ENCODE data around the gene CPB2. TPM values are rescaled to one million over a fixed set of nuclear protein-coding genes. Genes with fewer than 3 reads are reported as not detected.

CPB2 gene, protein sequence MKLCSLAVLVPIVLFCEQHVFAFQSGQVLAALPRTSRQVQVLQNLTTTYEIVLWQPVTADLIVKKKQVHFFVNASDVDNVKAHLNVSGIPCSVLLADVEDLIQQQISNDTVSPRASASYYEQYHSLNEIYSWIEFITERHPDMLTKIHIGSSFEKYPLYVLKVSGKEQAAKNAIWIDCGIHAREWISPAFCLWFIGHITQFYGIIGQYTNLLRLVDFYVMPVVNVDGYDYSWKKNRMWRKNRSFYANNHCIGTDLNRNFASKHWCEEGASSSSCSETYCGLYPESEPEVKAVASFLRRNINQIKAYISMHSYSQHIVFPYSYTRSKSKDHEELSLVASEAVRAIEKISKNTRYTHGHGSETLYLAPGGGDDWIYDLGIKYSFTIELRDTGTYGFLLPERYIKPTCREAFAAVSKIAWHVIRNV
- not detected for polyA plus RNA-seq (2013, experiment 1 of 2)
- not detected for polyA plus RNA-seq (2013, experiment 2 of 2)

DNA sequence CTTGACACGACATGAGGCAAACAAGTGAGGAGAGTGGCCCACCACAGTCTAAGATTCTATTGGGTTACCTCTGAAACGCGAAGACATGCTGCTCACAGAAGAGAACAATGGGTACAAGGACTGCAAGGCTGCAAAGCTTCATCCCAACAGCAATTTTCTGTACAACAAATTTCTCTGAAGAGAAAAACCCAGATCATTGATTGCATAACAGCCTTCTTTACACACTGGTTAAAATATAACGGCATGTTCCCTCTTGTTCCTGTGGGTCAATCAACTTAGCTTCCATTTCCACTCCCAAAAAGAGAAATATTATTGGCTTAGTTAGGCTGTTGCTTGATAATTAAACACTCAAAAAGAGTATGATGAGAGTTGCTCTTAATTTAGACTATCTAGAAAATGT, at the start of gene CPB2:
Gene CPB2, minus strand, starts transcription at position 166 of the 400 bp plus-strand sequence. Its CDS starts 24 bp downstream, at position 142.
- H3K4me1 ChIP-seq (ENCODE audit: control insufficient read depth, insufficient read depth, low read length, poor library complexity, severe bottlenecking): no peaks in the 10 kb centered on the region
- no peaks in the 10 kb centered on the region for H3K9me3 ChIP-seq (ENCODE audit: control insufficient read depth, low read length)
- no peak within 1 kb of the TSS for H3K27ac ChIP-seq (ENCODE audit: low read depth, low read length, severe bottlenecking)
- H3K36me3 ChIP-seq (ENCODE audit: control insufficient read depth, insufficient read depth, low read length): no peaks in the 10 kb centered on the region
- 96 to 100% methylated on average over 3 of the region's 4 CpGs for WGBS, 2 experiments (ENCODE audit: insufficient coverage in 2 of 2)
- no peak within 1 kb of the TSS for H3K4me3 ChIP-seq (ENCODE audit: extremely low read depth, insufficient read depth, low read length, poor library complexity, severe bottlenecking)

- H3K36me3 ChIP-seq (ENCODE audit: control insufficient read depth, insufficient read depth, low read length): no peaks in the 10 kb centered on the region
- WGBS, 2 experiments (ENCODE audit: insufficient coverage in 2 of 2): 80 to 93% methylated on average over 3 to 4 of the region's 7 CpGs
- no peak overlapping the region for H3K4me3 ChIP-seq (ENCODE audit: extremely low read depth, insufficient read depth, low read length, poor library complexity, severe bottlenecking)
- H3K27ac ChIP-seq (ENCODE audit: low read depth, low read length, severe bottlenecking): no peak overlapping the region
- no peaks in the 10 kb centered on the region for H3K9me3 ChIP-seq (ENCODE audit: control insufficient read depth, low read length)
- H3K4me1 ChIP-seq (ENCODE audit: control insufficient read depth, insufficient read depth, low read length, poor library complexity, severe bottlenecking): no peaks in the 10 kb centered on the region
Observed at GRCh38 chr13:46154136-46154801, 49.4 kb upstream of the CPB2 start.

DNA sequence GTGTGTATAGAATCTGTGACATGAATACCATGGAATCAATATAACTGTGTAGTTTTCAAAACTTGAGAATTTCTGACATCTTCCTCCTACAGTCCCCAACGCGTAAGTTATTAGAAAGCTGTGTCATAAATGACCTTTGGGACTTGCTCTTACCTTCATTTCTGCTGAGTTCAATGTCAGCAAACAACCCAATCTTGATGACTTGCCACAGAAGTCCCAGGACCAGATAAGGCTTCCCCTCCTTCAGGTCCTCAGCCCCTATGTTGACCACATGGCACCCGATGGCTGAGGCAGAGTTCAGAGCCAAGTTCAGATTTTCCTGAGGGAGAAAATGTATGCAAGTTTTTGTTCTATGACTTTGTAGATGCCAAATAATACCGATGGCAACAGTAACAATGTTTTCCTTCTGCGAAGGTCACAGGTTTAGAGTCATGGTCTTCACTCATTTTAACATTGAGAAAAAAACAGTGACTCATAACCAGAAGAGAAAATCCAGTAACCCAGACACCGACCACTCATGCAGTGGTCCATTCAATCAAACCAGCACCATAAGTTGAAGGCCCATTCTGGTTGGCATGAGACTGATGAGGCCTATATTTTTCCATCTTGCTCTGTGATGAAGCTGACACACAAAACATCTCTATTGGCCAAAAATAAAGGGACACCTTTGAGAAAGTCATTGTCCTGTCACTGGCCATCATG, 47.9 kb upstream of the CPB2 start:
- WGBS, 2 experiments (ENCODE audit: insufficient coverage in 2 of 2): 83 to 93% methylated on average over 2 to 3 of the region's 6 CpGs
- Histone ChIP-seq H3K27ac (ENCODE audit: low read depth, low read length, severe bottlenecking) (no peak overlapping the region), H3K36me3 (ENCODE audit: control insufficient read depth, insufficient read depth, low read length) (no peaks in the 10 kb centered on the region), H3K4me1 (ENCODE audit: control insufficient read depth, insufficient read depth, low read length, poor library complexity, severe bottlenecking) (no peaks in the 10 kb centered on the region), H3K9me3 (ENCODE audit: control insufficient read depth, low read length) (no peaks in the 10 kb centered on the region), H3K4me3 (ENCODE audit: extremely low read depth, insufficient read depth, low read length, poor library complexity, severe bottlenecking) (no peak overlapping the region)

DNA sequence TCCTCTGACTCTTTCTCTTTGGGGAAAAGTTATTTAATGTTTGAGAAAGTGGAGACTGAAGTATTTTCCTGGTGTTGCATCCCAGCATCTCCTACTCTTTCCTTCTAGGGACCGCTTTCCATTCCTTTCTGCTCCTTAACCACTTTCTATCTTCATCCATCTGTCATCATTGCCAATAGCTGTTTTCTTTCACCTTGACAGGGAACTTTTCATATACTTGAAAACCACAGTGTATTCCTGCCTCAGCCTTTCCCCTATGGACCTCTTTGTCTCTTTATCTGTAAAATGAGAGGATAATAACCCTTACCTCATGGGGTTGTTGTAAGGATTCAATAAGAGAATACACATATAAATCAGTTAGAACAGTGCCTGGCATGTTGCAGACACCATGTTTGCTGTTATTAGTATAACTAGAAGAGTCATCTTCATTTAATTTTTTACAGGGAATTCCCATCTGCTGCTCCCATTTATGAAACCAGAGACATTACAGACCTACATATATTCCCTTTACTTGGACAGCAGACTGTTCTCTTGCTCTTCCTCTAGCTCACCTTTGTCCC, 45.4 kb upstream of the CPB2 start:
- no peaks in the 10 kb centered on the region for H3K9me3 ChIP-seq (ENCODE audit: control insufficient read depth, low read length)
- H3K27ac ChIP-seq (ENCODE audit: low read depth, low read length, severe bottlenecking): no peak overlapping the region
- 100% methylated on average over 1 of the region's 1 CpG; no CpG with 5 or more reads in 1 of the 2 experiments for WGBS, 2 experiments (ENCODE audit: insufficient coverage in 2 of 2)
- no peak overlapping the region for H3K4me3 ChIP-seq (ENCODE audit: extremely low read depth, insufficient read depth, low read length, poor library complexity, severe bottlenecking)
- no peaks in the 10 kb centered on the region for H3K4me1 ChIP-seq (ENCODE audit: control insufficient read depth, insufficient read depth, low read length, poor library complexity, severe bottlenecking)
- H3K36me3 ChIP-seq (ENCODE audit: control insufficient read depth, insufficient read depth, low read length): no peaks in the 10 kb centered on the region

GRCh38 chr13:46149272-46150133, 44.7 kb upstream of the CPB2 start:
- H3K27ac ChIP-seq (ENCODE audit: low read depth, low read length, severe bottlenecking): no peak overlapping the region
- no peaks in the 10 kb centered on the region for H3K4me1 ChIP-seq (ENCODE audit: control insufficient read depth, insufficient read depth, low read length, poor library complexity, severe bottlenecking)
- WGBS, 2 experiments (ENCODE audit: insufficient coverage in 2 of 2): 75 to 86% methylated on average over 7 of the region's 7 CpGs
- no peak overlapping the region for H3K4me3 ChIP-seq (ENCODE audit: extremely low read depth, insufficient read depth, low read length, poor library complexity, severe bottlenecking)
- no peaks in the 10 kb centered on the region for H3K36me3 ChIP-seq (ENCODE audit: control insufficient read depth, insufficient read depth, low read length)
- no peaks in the 10 kb centered on the region for H3K9me3 ChIP-seq (ENCODE audit: control insufficient read depth, low read length)

DNA sequence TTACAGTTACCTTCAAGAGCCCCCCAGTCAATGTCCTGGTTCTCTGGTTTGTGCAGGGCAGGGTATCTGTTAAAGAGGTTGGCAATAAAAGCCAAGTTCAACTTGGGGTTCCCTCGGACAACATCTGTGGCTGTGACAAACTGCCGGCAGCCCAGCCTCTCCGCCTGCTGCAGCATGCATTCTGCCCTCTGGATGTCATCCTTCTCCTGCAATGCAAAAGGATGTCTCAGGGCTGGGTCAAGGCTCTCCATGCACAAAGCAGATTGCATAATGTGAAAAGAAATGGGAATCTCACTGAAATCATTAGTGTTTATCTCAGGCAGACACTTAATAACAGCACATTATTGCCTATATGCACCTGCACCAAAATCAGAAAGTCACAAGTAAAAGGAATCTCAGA, 42.1 kb upstream of the CPB2 start:
- H3K4me3 ChIP-seq (ENCODE audit: extremely low read depth, insufficient read depth, low read length, poor library complexity, severe bottlenecking): no peak overlapping the region
- WGBS, 2 experiments (ENCODE audit: insufficient coverage in 2 of 2): 19 to 38% methylated on average over 3 of the region's 3 CpGs
- no peak overlapping the region for H3K27ac ChIP-seq (ENCODE audit: low read depth, low read length, severe bottlenecking)
- no peaks in the 10 kb centered on the region for H3K4me1 ChIP-seq (ENCODE audit: control insufficient read depth, insufficient read depth, low read length, poor library complexity, severe bottlenecking)
- H3K9me3 ChIP-seq (ENCODE audit: control insufficient read depth, low read length): no peaks in the 10 kb centered on the region
- no peaks in the 10 kb centered on the region for H3K36me3 ChIP-seq (ENCODE audit: control insufficient read depth, insufficient read depth, low read length)

DNA sequence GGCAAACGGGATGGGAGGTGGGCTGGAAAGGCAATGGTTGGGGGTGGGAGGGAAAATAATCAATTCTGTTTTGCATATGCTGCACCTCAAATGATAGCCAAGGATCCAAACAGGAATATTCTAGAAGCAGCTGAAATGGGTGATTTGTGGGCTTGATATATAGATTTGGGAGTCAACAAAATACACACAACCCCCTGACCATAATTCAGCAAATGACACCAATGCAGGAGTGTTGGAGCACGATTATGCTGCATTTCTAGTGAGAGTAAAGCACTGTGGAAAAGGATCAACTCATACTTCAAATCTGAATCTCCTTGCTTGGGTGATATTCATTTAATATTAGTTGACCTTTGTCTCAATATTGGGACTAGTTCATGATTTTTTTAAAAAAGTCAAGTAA, 41.1 kb upstream of the CPB2 start:
- Histone ChIP-seq H3K9me3 (ENCODE audit: control insufficient read depth, low read length) (no peaks in the 10 kb centered on the region), H3K4me3 (ENCODE audit: extremely low read depth, insufficient read depth, low read length, poor library complexity, severe bottlenecking) (no peak overlapping the region), H3K4me1 (ENCODE audit: control insufficient read depth, insufficient read depth, low read length, poor library complexity, severe bottlenecking) (no peaks in the 10 kb centered on the region), H3K36me3 (ENCODE audit: control insufficient read depth, insufficient read depth, low read length) (no peaks in the 10 kb centered on the region), H3K27ac (ENCODE audit: low read depth, low read length, severe bottlenecking) (no peak overlapping the region)
- no CpG with 5 or more reads among the region's 2 CpGs for WGBS, 2 experiments (ENCODE audit: insufficient coverage in 2 of 2)

DNA sequence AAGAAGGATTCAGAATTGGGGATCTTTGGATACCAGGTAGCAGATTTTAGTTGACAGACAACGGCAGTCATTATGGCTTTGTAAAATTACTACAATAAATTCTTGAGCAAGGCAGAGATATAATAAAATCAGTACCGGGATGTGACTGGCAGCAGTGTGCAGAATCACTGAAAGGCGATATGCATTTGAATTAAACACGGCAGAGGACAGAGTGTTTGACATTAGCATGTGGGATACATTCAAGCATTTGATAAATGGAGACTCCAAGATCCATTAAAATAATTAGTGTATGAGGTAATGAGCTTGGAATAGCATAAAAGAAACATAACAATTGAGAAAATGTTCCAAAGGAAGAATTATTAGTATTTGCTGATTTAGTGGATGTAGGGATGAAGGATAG, 40.3 kb upstream of the CPB2 start:
- 90% methylated on average over 4 of the region's 4 CpGs; no CpG with 5 or more reads in 1 of the 2 experiments for WGBS, 2 experiments (ENCODE audit: insufficient coverage in 2 of 2)
- no peaks in the 10 kb centered on the region for H3K9me3 ChIP-seq (ENCODE audit: control insufficient read depth, low read length)

GRCh38 chr13:46143184-46143701, 38.4 kb upstream of the CPB2 start:
- Histone ChIP-seq H3K27ac (ENCODE audit: low read depth, low read length, severe bottlenecking) (no peak overlapping the region), H3K4me3 (ENCODE audit: extremely low read depth, insufficient read depth, low read length, poor library complexity, severe bottlenecking) (no peak overlapping the region), H3K9me3 (ENCODE audit: control insufficient read depth, low read length) (no peaks in the 10 kb centered on the region), H3K36me3 (ENCODE audit: control insufficient read depth, insufficient read depth, low read length) (no peaks in the 10 kb centered on the region), H3K4me1 (ENCODE audit: control insufficient read depth, insufficient read depth, low read length, poor library complexity, severe bottlenecking) (no peaks in the 10 kb centered on the region)
- 86 to 92% methylated on average over 1 to 3 of the region's 4 CpGs for WGBS, 2 experiments (ENCODE audit: insufficient coverage in 2 of 2)

More for the DNA sequence above, 40.3 kb upstream of the CPB2 start:
- no peak overlapping the region for H3K27ac ChIP-seq (ENCODE audit: low read depth, low read length, severe bottlenecking)
- H3K4me1 ChIP-seq (ENCODE audit: control insufficient read depth, insufficient read depth, low read length, poor library complexity, severe bottlenecking): no peaks in the 10 kb centered on the region
- H3K36me3 ChIP-seq (ENCODE audit: control insufficient read depth, insufficient read depth, low read length): no peaks in the 10 kb centered on the region
- H3K4me3 ChIP-seq (ENCODE audit: extremely low read depth, insufficient read depth, low read length, poor library complexity, severe bottlenecking): no peak overlapping the region

Data from mesodermal cell (in vitro differentiated cells).